Measurements from ENCODE around the gene OSBPL6.

OSBPL6 gene

GRCh38 chr2:178237488-178238153, 43.3 kb downstream of the OSBPL6 start:
- in situ Hi-C loops (cut with MboI; ENCODE audit: low sequenced_read_pairs) = no loop called here
- H3K9me3 ChIP-seq = no peaks in the 10 kb centered on the region
- no peaks in the 10 kb centered on the region; the same call in 1 of the 2 replicates for H3K4me1 ChIP-seq
- H3K27me3 ChIP-seq (ENCODE audit: low read depth) = no peaks in the 10 kb centered on the region
- H3K4me3 ChIP-seq = no peak overlapping the region
- no peaks in the 10 kb centered on the region for H3K36me3 ChIP-seq (replicated peaks)
- DNase-seq (ENCODE audit: low spot score in 2 of 2) = no peak

DNA sequence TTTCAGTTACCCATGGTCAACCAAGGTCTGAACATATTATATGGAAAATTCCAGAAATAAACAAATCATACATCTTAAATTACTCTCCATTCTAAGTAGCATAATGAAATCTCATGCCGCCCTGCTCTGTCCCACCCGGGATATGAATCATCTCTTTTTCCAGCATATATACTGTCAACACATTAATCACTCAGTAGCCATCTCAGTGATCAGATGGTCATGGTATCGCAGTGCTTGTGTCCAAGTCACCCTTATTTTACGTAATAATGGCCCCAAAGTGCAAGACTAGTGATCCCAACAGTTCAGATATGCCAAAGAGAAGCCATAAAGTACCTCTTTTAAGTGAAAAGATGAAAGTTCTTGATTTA, 43.8 kb downstream of the OSBPL6 start:
- Histone ChIP-seq H3K27me3 (ENCODE audit: low read depth) (no peaks in the 10 kb centered on the region), H3K4me3 (no peak overlapping the region), H3K4me1 (no peaks in the 10 kb centered on the region; the same call in 1 of the 2 replicates), H3K36me3 (replicated peaks) (no peaks in the 10 kb centered on the region), H3K9me3 (no peaks in the 10 kb centered on the region)
- no peak for DNase-seq (ENCODE audit: low spot score in 2 of 2)
- in situ Hi-C loops (cut with MboI; ENCODE audit: low sequenced_read_pairs) = no loop called here

- in situ Hi-C loops (cut with MboI; ENCODE audit: low sequenced_read_pairs) = no loop called here
- H3K36me3 ChIP-seq (replicated peaks) = no peaks in the 10 kb centered on the region
- no peaks in the 10 kb centered on the region for H3K27me3 ChIP-seq (ENCODE audit: low read depth)
- no peaks in the 10 kb centered on the region for H3K9me3 ChIP-seq
- no peak overlapping the region for H3K4me3 ChIP-seq
- no peaks in the 10 kb centered on the region; the same call in 1 of the 2 replicates for H3K4me1 ChIP-seq
- DNase-seq (ENCODE audit: low spot score in 2 of 2) = no peak
Observed at GRCh38 chr2:178238750-178239149, 44.4 kb downstream of the OSBPL6 start.

- Histone ChIP-seq H3K4me3 (no peak overlapping the region), H3K27me3 (ENCODE audit: low read depth) (no peaks in the 10 kb centered on the region), H3K9me3 (no peaks in the 10 kb centered on the region), H3K36me3 (replicated peaks) (no peaks in the 10 kb centered on the region), H3K4me1 (no peaks in the 10 kb centered on the region; the same call in 1 of the 2 replicates)
- no peak for DNase-seq (ENCODE audit: low spot score in 2 of 2)
- in situ Hi-C loops (cut with MboI; ENCODE audit: low sequenced_read_pairs) = no loop called here
Observed at GRCh38 chr2:178241844-178242551, 47.7 kb downstream of the OSBPL6 start.

- no peak for DNase-seq (ENCODE audit: low spot score in 2 of 2)
- in situ Hi-C loops (cut with MboI; ENCODE audit: low sequenced_read_pairs) = no loop called here
- Histone ChIP-seq H3K4me3 (no peak overlapping the region), H3K27me3 (ENCODE audit: low read depth) (no peaks in the 10 kb centered on the region), H3K36me3 (replicated peaks) (no peaks in the 10 kb centered on the region), H3K9me3 (no peaks in the 10 kb centered on the region), H3K4me1 (no peaks in the 10 kb centered on the region; the same call in 1 of the 2 replicates)
Observed at GRCh38 chr2:178242552-178242883, 48.2 kb downstream of the OSBPL6 start.

DNA sequence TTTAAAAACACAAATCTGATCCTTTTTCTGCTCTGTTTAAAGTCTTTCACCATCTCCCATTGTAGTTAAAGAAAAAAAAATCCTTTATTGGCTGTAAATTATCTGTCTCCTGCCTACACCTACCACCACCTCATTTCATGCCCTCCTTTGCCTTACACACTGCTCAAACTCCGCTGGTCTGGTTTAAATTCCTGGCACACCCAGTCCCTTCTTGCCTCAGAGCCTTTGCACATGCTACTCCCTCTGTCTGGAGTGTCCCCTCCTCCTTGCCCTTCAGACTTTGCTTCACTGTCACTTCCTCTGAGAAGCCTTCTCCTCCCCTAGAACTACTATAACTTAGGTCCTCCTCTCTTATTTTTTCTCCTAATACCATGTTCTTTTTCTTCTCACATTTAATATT, 49.6 kb downstream of the OSBPL6 start:
- no peaks in the 10 kb centered on the region; the same call in 1 of the 2 replicates for H3K4me1 ChIP-seq
- no peaks in the 10 kb centered on the region for H3K27me3 ChIP-seq (ENCODE audit: low read depth)
- H3K36me3 ChIP-seq (replicated peaks) = no peaks in the 10 kb centered on the region
- no peak overlapping the region for H3K4me3 ChIP-seq
- H3K9me3 ChIP-seq = no peaks in the 10 kb centered on the region
- in situ Hi-C loops (cut with MboI; ENCODE audit: low sequenced_read_pairs) = no loop called here
- DNase-seq (ENCODE audit: low spot score in 2 of 2) = no peak

DNA sequence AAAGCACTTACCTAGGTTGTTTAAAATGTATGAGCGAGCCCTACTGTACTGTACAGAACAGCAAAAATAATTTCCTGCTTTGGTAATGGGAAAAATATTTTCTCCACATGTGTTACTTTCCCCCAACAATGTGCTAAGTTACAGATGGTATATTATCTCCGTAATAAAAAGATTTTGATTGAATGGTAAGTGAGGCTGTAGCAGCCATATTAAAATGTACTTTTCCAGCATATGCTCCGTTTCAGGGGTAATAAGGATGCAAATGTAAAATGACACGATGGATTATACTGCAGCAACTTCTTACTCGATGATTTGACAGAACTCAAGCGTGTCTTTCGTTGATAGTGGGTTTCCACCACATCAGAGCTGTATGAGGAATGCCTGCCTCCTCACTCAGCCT, 50.5 kb downstream of the OSBPL6 start:
- Histone ChIP-seq H3K36me3 (replicated peaks) (no peaks in the 10 kb centered on the region), H3K4me1 (no peaks in the 10 kb centered on the region; the same call in 1 of the 2 replicates), H3K27me3 (ENCODE audit: low read depth) (no peaks in the 10 kb centered on the region), H3K9me3 (no peaks in the 10 kb centered on the region), H3K4me3 (no peak overlapping the region)
- in situ Hi-C loops (cut with MboI; ENCODE audit: low sequenced_read_pairs) = no loop called here
- no peak for DNase-seq (ENCODE audit: low spot score in 2 of 2)

GRCh38 chr2:178246696-178247095, 52.4 kb downstream of the OSBPL6 start:
- in situ Hi-C loops (cut with MboI; ENCODE audit: low sequenced_read_pairs) = no loop called here
- no peaks in the 10 kb centered on the region for H3K36me3 ChIP-seq (replicated peaks)
- no peaks in the 10 kb centered on the region for H3K9me3 ChIP-seq
- no peak overlapping the region for H3K4me3 ChIP-seq
- H3K4me1 ChIP-seq = no peaks in the 10 kb centered on the region; the same call in 1 of the 2 replicates
- no peaks in the 10 kb centered on the region for H3K27me3 ChIP-seq (ENCODE audit: low read depth)
- no peak for DNase-seq (ENCODE audit: low spot score in 2 of 2)

- H3K4me3 ChIP-seq = no peak overlapping the region
- no peaks in the 10 kb centered on the region for H3K27me3 ChIP-seq (ENCODE audit: low read depth)
- peaks cover under 1% of the 10 kb centered on the region for H3K4me1 ChIP-seq
- H3K36me3 ChIP-seq (replicated peaks) = no peaks in the 10 kb centered on the region
- in situ Hi-C loops (cut with MboI; ENCODE audit: low sequenced_read_pairs) = no loop called here
- no peak for DNase-seq (ENCODE audit: low spot score in 2 of 2)
- H3K9me3 ChIP-seq = no peaks in the 10 kb centered on the region
Observed at GRCh38 chr2:178247250-178247649, 52.9 kb downstream of the OSBPL6 start.

DNA sequence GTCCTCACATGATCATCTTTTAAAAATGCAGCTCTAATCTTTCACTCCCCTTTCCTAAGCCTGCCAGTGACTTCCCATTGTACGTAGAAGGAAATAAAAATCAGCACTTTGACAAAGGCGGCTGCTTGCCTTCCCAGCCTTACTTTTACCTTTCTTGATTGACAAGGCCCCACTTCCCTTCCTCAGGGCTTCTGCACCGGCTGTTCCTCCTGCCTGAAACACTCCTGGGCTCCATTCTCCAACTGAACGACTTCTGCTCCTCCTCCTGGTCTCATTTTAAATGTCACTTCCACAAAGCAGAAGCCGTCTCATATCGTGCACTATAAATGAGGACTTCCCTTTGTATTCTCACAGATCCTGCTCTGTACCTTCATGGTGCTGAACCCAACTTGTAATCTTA, 56.1 kb downstream of the OSBPL6 start:
- Histone ChIP-seq H3K4me3 (no peak overlapping the region), H3K36me3 (replicated peaks) (no peaks in the 10 kb centered on the region), H3K9me3 (no peaks in the 10 kb centered on the region), H3K4me1 (peaks cover 6% of the 10 kb centered on the region), H3K27me3 (ENCODE audit: low read depth) (no peaks in the 10 kb centered on the region)
- in situ Hi-C loops (cut with MboI; ENCODE audit: low sequenced_read_pairs) = no loop called here
- no peak for DNase-seq (ENCODE audit: low spot score in 2 of 2)

DNA sequence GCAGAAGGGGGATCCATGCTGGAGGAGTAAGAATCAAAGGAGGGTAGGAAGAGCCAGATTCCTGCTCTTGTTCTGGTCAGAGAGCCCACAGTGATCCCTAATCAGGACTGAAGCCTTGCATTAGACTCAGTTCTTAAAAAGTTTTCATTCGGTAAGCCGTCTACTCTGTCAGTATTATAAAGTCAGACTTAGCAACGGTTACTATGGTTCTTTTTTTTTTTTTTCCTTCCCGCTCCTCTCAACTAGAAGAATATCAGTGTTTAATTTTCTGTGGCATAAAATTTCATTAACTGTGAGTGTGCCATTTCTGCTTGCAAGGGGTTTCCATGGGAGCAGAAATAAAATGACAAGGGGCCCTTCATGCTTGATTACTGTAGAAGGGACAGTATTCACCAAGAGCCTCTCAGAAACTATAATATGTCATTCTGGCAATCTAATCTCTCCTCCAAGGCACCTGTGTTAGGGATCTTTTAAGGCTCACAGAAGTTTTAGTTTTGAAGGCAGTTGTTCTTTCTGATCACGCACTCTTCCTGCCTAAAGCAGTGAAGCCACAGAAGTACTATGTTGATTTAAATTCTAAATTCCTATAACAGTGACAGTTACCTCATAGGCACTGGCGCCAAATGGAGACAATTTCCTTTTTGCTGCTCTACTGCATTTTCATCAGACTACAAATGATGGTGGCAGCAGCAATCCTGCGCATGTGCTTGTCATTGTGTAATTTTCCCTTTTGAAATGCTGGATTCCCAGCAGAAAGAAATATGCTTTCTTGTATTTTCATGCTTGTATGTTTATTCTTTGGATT, 57.0 kb downstream of the OSBPL6 start:
- Histone ChIP-seq H3K9me3 (no peaks in the 10 kb centered on the region), H3K36me3 (replicated peaks) (no peaks in the 10 kb centered on the region), H3K4me1 (peaks cover 6% of the 10 kb centered on the region), H3K27me3 (ENCODE audit: low read depth) (no peaks in the 10 kb centered on the region), H3K4me3 (no peak overlapping the region)
- no peak for DNase-seq (ENCODE audit: low spot score in 2 of 2)
- in situ Hi-C loops (cut with MboI; ENCODE audit: low sequenced_read_pairs) = no loop called here

- H3K9me3 ChIP-seq = no peaks in the 10 kb centered on the region
- H3K36me3 ChIP-seq (replicated peaks) = no peaks in the 10 kb centered on the region
- no peak overlapping the region for H3K4me3 ChIP-seq
- no peak for DNase-seq (ENCODE audit: low spot score in 2 of 2)
- peaks cover 6% of the 10 kb centered on the region for H3K4me1 ChIP-seq
- H3K27me3 ChIP-seq (ENCODE audit: low read depth) = no peaks in the 10 kb centered on the region
- in situ Hi-C loops (cut with MboI; ENCODE audit: low sequenced_read_pairs) = no loop called here
Observed at GRCh38 chr2:178256382-178257042, 62.2 kb downstream of the OSBPL6 start.

GRCh38 chr2:178257127-178257526, 62.8 kb downstream of the OSBPL6 start:
- in situ Hi-C loops (cut with MboI; ENCODE audit: low sequenced_read_pairs) = no loop called here
- no peaks in the 10 kb centered on the region for H3K27me3 ChIP-seq (ENCODE audit: low read depth)

More at GRCh38 chr2:178257127-178257526, 62.8 kb downstream of the OSBPL6 start:
- Histone ChIP-seq H3K4me3 (no peak overlapping the region), H3K4me1 (peaks cover 6% of the 10 kb centered on the region), H3K36me3 (replicated peaks) (no peaks in the 10 kb centered on the region), H3K9me3 (no peaks in the 10 kb centered on the region)
- DNase-seq (ENCODE audit: low spot score in 2 of 2) = no peak
